GM18498 (cell line): ENCODE data around the gene COLEC11.
A peak's percentile ranks its signal among the peaks of the same experiment; 100 is the strongest.
"Not testable (repeated sequence)": the region's sequence is repeated elsewhere in the genome, so short reads cannot be mapped to it uniquely, and the experiment has no call there.

Experiments used
- ATAC-seq: cut with Tn5 transposase; IDR thresholded peaks from one replicate; pipeline ENCODE4 v1.9.1; 2021; ENCODE audit warnings: mild to moderate bottlenecking, moderate library complexity; ENCODE audit not compliant: unreplicated experiment

Gene COLEC11

GRCh38 chr2:3604991-3605961 is 10.4 kb downstream of the COLEC11 start:
- ATAC-seq, result no peak

- ATAC-seq, result no peak
Observed at GRCh38 chr2:3606028-3606369, 11.1 kb downstream of the COLEC11 start.

GRCh38 chr2:3606370-3607201 is 11.7 kb downstream of the COLEC11 start:
- no peak for ATAC-seq

GRCh38 chr2:3608373-3609278 is 13.7 kb downstream of the COLEC11 start:
- ATAC-seq, result peak; percentile 28

- ATAC-seq, result peak; percentile 55
Observed at GRCh38 chr2:3609279-3609673, 14.4 kb downstream of the COLEC11 start.

GRCh38 chr2:3610415-3610814 is 15.5 kb downstream of the COLEC11 start:
- ATAC-seq, result no peak

GRCh38 chr2:3610881-3611505 is 16.1 kb downstream of the COLEC11 start:
- ATAC-seq, result no peak

- ATAC-seq, result no peak
Observed at GRCh38 chr2:3611589-3611988, 16.7 kb downstream of the COLEC11 start.

- no peak for ATAC-seq
Observed at GRCh38 chr2:3612639-3613523, 18.0 kb downstream of the COLEC11 start.

- no peak for ATAC-seq
Observed at GRCh38 chr2:3613524-3613905, 18.6 kb downstream of the COLEC11 start.

GRCh38 chr2:3614743-3615142 is 19.8 kb downstream of the COLEC11 start:
- ATAC-seq, result not testable (repeated sequence)

- ATAC-seq, result not testable (repeated sequence)
Observed at GRCh38 chr2:3615541-3616200, 20.8 kb downstream of the COLEC11 start.

GRCh38 chr2:3616435-3617197 is 21.7 kb downstream of the COLEC11 start:
- not testable (repeated sequence) for ATAC-seq

GRCh38 chr2:3617198-3617890 is 22.4 kb downstream of the COLEC11 start:
- ATAC-seq, result no peak

- ATAC-seq, result no peak
Observed at GRCh38 chr2:3618367-3618766, 23.5 kb downstream of the COLEC11 start.

GRCh38 chr2:3619033-3619432 is 24.1 kb downstream of the COLEC11 start:
- no peak for ATAC-seq

GRCh38 chr2:3619661-3620060 is 24.7 kb downstream of the COLEC11 start:
- ATAC-seq, result not testable (repeated sequence)
